ENCODE results near the gene RNF144B. TPM values are rescaled to one million over a fixed set of nuclear protein-coding genes. Genes with fewer than 3 reads are reported as not detected.

Gene RNF144B
- total and polyA plus RNA-seq, 9 of the 15 experiments (the other 6 are each of a cell fraction or from before 2014, with no cell fraction given): 0.01 TPM; not detected in 8

- ATAC-seq (no peak), DNase-seq (ENCODE audit: extremely low read depth in 1 of 4, low spot score in 3 of 4) (no peak), FAIRE-seq (no peak)
- Histone ChIP-seq H2AFZ (ENCODE audit: low read depth, low read length) (no peak overlapping the region), H3K4me2 (ENCODE audit: insufficient read depth, low read length) (no peak overlapping the region), H3K9ac (ENCODE audit: insufficient read depth in 1 of 2, low read depth in 2 of 2, low read length in 2 of 2) (no peak overlapping the region), H4K20me1 (replicated peaks; ENCODE audit: control insufficient read depth, insufficient read depth, low read length) (no peaks in the 10 kb centered on the region), H3K27me3 (ENCODE audit: control insufficient read depth in 2 of 2, insufficient read depth in 2 of 2, low read length in 2 of 2) (no peaks in the 10 kb centered on the region), H3K9me1 (ENCODE audit: control insufficient read depth, insufficient read depth, low read length) (no peaks in the 10 kb centered on the region), H3K36me3 (ENCODE audit: control insufficient read depth, insufficient read depth, low read length) (no peaks in the 10 kb centered on the region), H3K4me3 (no peak overlapping the region), H3K79me2 (ENCODE audit: control insufficient read depth, insufficient read depth, low read length) (no peaks in the 10 kb centered on the region), H3K9me3 (replicated peaks; ENCODE audit: control insufficient read depth, insufficient read depth, low read depth, low read length) (no peaks in the 10 kb centered on the region), H3K27ac (ENCODE audit: extremely low read depth, low read depth, low read length) (no peak overlapping the region), H3K4me1 (replicated peaks in 1 of 2; ENCODE audit: control insufficient read depth in 2 of 2, insufficient read depth in 2 of 2, low read length in 2 of 2) (no peaks in the 10 kb centered on the region)
- in situ Hi-C loops (cut with MboI) (no loop called here), intact Hi-C loops (cut with micrococcal nuclease) (no loop called here)
- ChIA-PET CTCF (ENCODE audit: low intra/inter-chr PET ratio) (no interaction called here), POLR2A (interaction anchor here (0.7 kb wide), 1 partner anchor 1912 kb away, joined by 3 read pairs; no protein-coding TSS in a partner anchor)
- BruUV-seq (replicated peaks): no TSS peak
- TF ChIP-seq CHD4 (IDR thresholded peaks at IDR 0.05; ENCODE audit: insufficient read depth, insufficient replicate concordance, low read depth, low read length, poor library complexity, severe bottlenecking) (no peak), TFAM (CRISPR knock-in tag; conservative IDR thresholded peaks at IDR 0.05) (no peak), SAFB (IDR thresholded peaks at IDR 0.05; ENCODE audit: borderline replicate concordance, low read depth, low read length) (no peak), TAL1 (IDR thresholded peaks at IDR 0.05) (no peak), ZBTB40 (IDR thresholded peaks at IDR 0.05) (no peak), ZBTB40 (CRISPR knock-in tag; IDR thresholded peaks at IDR 0.05) (no peak), ESRRB (CRISPR knock-in tag; IDR thresholded peaks at IDR 0.05; ENCODE audit: borderline replicate concordance) (no peak)
- TF ChIP-seq, protein P1, sequence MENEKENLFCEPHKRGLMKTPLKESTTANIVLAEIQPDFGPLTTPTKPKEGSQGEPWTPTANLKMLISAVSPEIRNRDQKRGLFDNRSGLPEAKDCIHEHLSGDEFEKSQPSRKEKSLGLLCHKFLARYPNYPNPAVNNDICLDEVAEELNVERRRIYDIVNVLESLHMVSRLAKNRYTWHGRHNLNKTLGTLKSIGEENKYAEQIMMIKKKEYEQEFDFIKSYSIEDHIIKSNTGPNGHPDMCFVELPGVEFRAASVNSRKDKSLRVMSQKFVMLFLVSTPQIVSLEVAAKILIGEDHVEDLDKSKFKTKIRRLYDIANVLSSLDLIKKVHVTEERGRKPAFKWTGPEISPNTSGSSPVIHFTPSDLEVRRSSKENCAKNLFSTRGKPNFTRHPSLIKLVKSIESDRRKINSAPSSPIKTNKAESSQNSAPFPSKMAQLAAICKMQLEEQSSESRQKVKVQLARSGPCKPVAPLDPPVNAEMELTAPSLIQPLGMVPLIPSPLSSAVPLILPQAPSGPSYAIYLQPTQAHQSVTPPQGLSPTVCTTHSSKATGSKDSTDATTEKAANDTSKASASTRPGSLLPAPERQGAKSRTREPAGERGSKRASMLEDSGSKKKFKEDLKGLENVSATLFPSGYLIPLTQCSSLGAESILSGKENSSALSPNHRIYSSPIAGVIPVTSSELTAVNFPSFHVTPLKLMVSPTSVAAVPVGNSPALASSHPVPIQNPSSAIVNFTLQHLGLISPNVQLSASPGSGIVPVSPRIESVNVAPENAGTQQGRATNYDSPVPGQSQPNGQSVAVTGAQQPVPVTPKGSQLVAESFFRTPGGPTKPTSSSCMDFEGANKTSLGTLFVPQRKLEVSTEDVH (IDR thresholded peaks at IDR 0.05; ENCODE audit: low read depth, partially characterized antibody): no peak
- TF ChIP-seq, protein P2, sequence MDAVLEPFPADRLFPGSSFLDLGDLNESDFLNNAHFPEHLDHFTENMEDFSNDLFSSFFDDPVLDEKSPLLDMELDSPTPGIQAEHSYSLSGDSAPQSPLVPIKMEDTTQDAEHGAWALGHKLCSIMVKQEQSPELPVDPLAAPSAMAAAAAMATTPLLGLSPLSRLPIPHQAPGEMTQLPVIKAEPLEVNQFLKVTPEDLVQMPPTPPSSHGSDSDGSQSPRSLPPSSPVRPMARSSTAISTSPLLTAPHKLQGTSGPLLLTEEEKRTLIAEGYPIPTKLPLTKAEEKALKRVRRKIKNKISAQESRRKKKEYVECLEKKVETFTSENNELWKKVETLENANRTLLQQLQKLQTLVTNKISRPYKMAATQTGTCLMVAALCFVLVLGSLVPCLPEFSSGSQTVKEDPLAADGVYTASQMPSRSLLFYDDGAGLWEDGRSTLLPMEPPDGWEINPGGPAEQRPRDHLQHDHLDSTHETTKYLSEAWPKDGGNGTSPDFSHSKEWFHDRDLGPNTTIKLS (IDR thresholded peaks at IDR 0.05; ENCODE audit: borderline replicate concordance, low read depth): no peak
Observed at GRCh38 chr6:18422136-18422535, 35.0 kb downstream of the RNF144B start.

All from K562 (cell line).